IMR-90 (cell line): ENCODE measurements around the gene LPGAT1. TPM values are rescaled to one million over a fixed set of nuclear protein-coding genes. Genes with fewer than 3 reads are reported as not detected.

Experiments
- ATAC-seq: fragments of 200-7000 bp; cut with Tn5 transposase; 2 replicates; pipeline ENCODE4 v1.9.1; 2020; ENCODE audit warnings: low read depth, mild to moderate bottlenecking, moderate library complexity
- BruUV-seq: library from RNA; stranded (reverse); fragments of 400-500 nt; replicated peaks from 2 replicates; lab custom pipeline; 2021; lab: Mats Ljungman, UMichigan
- CTCF ChIA-PET: fragments of 300-600 bp; formaldehyde crosslinking; extraction: SDS; loops from one replicate; lab custom pipeline; 2021; ENCODE audit warnings: antibody characterized with exemption; lab: Yijun Ruan, JAX
- POLR2A ChIA-PET: fragments of 300-600 bp; sonication (Branson Sonifier 250); formaldehyde crosslinking; loops from one replicate; lab custom pipeline; 2022; ENCODE audit warnings: antibody characterized with exemption; ENCODE audit not compliant: unreplicated experiment; lab: Charles Lee
- DNase-seq: peaks from one replicate; pipeline ENCODE4 v3.0.0; 2013
- H2AFZ ChIP-seq: replicated peaks from 2 replicates; pipeline ENCODE3; 2013; ENCODE audit warnings: low read length, mild to moderate bottlenecking; ENCODE audit not compliant: poor library complexity
- H2AK5ac ChIP-seq: 2 replicates; pipeline ENCODE4 v1.6.1; 2013; ENCODE audit warnings: low read depth, low read length, inconsistent platforms
- H2AK9ac ChIP-seq: replicated peaks from 2 replicates; pipeline ENCODE3; 2013; ENCODE audit warnings: mild to moderate bottlenecking, low read depth, low read length, moderate library complexity; ENCODE audit not compliant: poor library complexity
- H2BK120ac ChIP-seq: 2 replicates; pipeline ENCODE4 v1.6.1; 2013; ENCODE audit warnings: low read depth, low read length, inconsistent platforms
- H2BK15ac ChIP-seq: 3 replicates; pipeline ENCODE4 v1.6.1; 2013; ENCODE audit warnings: low read depth, low read length, inconsistent platforms
- H2BK20ac ChIP-seq: 2 replicates; pipeline ENCODE4 v1.6.1; 2013; ENCODE audit warnings: low read depth, mild to moderate bottlenecking, inconsistent platforms, low read length, moderate library complexity
- H2BK5ac ChIP-seq: 2 replicates; pipeline ENCODE4 v1.6.1; 2013; ENCODE audit warnings: mild to moderate bottlenecking, low read depth, low read length, inconsistent platforms; ENCODE audit not compliant: poor library complexity, severe bottlenecking
- H3K14ac ChIP-seq: replicated peaks from 2 replicates; pipeline ENCODE4 v1.6.1; 2013; ENCODE audit warnings: low read depth, low read length, inconsistent platforms
- H3K18ac ChIP-seq: 2 replicates; pipeline ENCODE4 v1.6.1; 2013; ENCODE audit warnings: low read depth, low read length, control low read depth
- H3K23ac ChIP-seq: 2 replicates; pipeline ENCODE4 v1.6.1; 2013; ENCODE audit warnings: low read depth, low read length, inconsistent platforms
- H3K27ac ChIP-seq: 2 replicates; pipeline ENCODE4 v1.5.1; 2013; ENCODE audit warnings: mild to moderate bottlenecking, control low read depth, low read length; ENCODE audit not compliant: insufficient read depth
- H3K27me3 ChIP-seq: 2 replicates; pipeline ENCODE4 v1.6.1; 2013; ENCODE audit warnings: low read length; ENCODE audit not compliant: control insufficient read depth, insufficient read depth
- H3K36me3 ChIP-seq: 2 replicates; pipeline ENCODE4 v1.6.1; 2013; ENCODE audit warnings: low read length, mixed read lengths; ENCODE audit not compliant: control insufficient read depth, insufficient read depth
- H3K4ac ChIP-seq: 2 replicates; pipeline ENCODE4 v1.6.1; 2013; ENCODE audit warnings: low read depth, low read length, inconsistent platforms
- H3K4me1 ChIP-seq: 2 replicates; pipeline ENCODE4 v1.6.1; 2013; ENCODE audit warnings: low read length, mixed read lengths; ENCODE audit not compliant: control insufficient read depth, insufficient read depth
- H3K4me2 ChIP-seq: 2 replicates; pipeline ENCODE4 v1.6.1; 2013; ENCODE audit warnings: low read depth, mild to moderate bottlenecking, control low read depth, low read length, moderate library complexity
- H3K4me3 ChIP-seq: 2 replicates; pipeline ENCODE4 v1.5.1; 2013; ENCODE audit warnings: low read depth, mild to moderate bottlenecking, control low read depth, low read length, moderate library complexity; ENCODE audit not compliant: insufficient read depth
- H3K56ac ChIP-seq: 2 replicates; pipeline ENCODE4 v1.6.1; 2013; ENCODE audit warnings: low read length, inconsistent platforms; ENCODE audit not compliant: insufficient read depth; ENCODE audit errors: extremely low read depth
- H3K79me1 ChIP-seq, 2 experiments: 2 replicates each; pipeline ENCODE4 v1.6.1; 2013; ENCODE audit warnings: low read length in 2 of 2, inconsistent platforms in 1 of 2, low read depth in 1 of 2
- H3K9ac ChIP-seq: 2 replicates; pipeline ENCODE4 v1.6.1; 2013; ENCODE audit warnings: low read depth, low read length, control low read depth
- H3K9me1 ChIP-seq: 2 replicates; pipeline ENCODE4 v1.6.1; 2013; ENCODE audit warnings: low read length, inconsistent platforms; ENCODE audit not compliant: insufficient read depth
- H3K9me3 ChIP-seq: 2 replicates; pipeline ENCODE4 v1.6.1; 2013; ENCODE audit warnings: low read length; ENCODE audit not compliant: control insufficient read depth, insufficient read depth
- H4K20me1 ChIP-seq: 2 replicates; pipeline ENCODE4 v1.6.1; 2013; ENCODE audit warnings: low read length, inconsistent platforms; ENCODE audit not compliant: insufficient read depth
- H4K5ac ChIP-seq: 2 replicates; pipeline ENCODE4 v1.6.1; 2013; ENCODE audit warnings: mild to moderate bottlenecking, low read depth, low read length, control low read depth
- H4K8ac ChIP-seq, 2 experiments: 2 replicates each; pipeline ENCODE4 v1.6.1; 2013; ENCODE audit warnings: low read depth in 2 of 2, low read length in 2 of 2, control low read depth in 1 of 2, inconsistent platforms in 1 of 2
- H4K91ac ChIP-seq: 2 replicates; pipeline ENCODE4 v1.6.1; 2013; ENCODE audit warnings: low read depth, low read length, inconsistent platforms; ENCODE audit not compliant: insufficient read depth
- BHLHE40 ChIP-seq: fragments of 150-350 bp; IDR thresholded peaks from 2 replicates; pipeline ENCODE4 v1.6.1; 2016; ENCODE audit warnings: mild to moderate bottlenecking, low read depth, low read length
- WGBS, 2 experiments: methylation state at CpG; one replicate each; pipeline versions ENCODE4 v1.1.5 to v1.1.7; 2013; ENCODE audit warnings: missing lambda C conversion rate in 2 of 2; ENCODE audit not compliant: insufficient read length in 1 of 2; ENCODE audit errors: extremely low coverage in 2 of 2; 5-methylcytosine and 5-hydroxymethylcytosine counted together
- dilution Hi-C: fragments of 300-500 bp; cut with HindIII; formaldehyde crosslinking; loops from one replicate; pipeline ENCODE4 v1.14.3; 2018; ENCODE audit warnings: low sequenced_read_pairs; ENCODE audit not compliant: unreplicated experiment
- in situ Hi-C: fragments of 300-500 bp; cut with MboI; formaldehyde crosslinking; loops from 3 replicates; pipeline ENCODE4 v1.14.3; 2019; ENCODE audit warnings: low sequenced_read_pairs, inconsistent platforms, mixed read lengths
- intact Hi-C: fragments of 100-400 bp; cut with micrococcal nuclease; formaldehyde crosslinking; loops from 2 replicates; pipeline ENCODE4 v1.10.0; 2022
- polyA plus RNA-seq, 3 experiments: library from polyadenylated mRNA; depleted of rRNA; stranded (reverse); fragments of >200 nt; gene quantifications; 2 replicates each; pipeline ENCODE4 v1.2.3, GENCODE V29; 2012; ENCODE audit warnings: low replicate concordance in 1 of 3
- total RNA-seq: library from RNA; depleted of rRNA; stranded (reverse); fragments of >200 nt; gene quantifications from 2 replicates; pipeline ENCODE4 v1.2.3, GENCODE V29; 2012

Gene LPGAT1
- total and polyA plus RNA-seq, 2 of the 4 experiments (the other 2 are of a cell fraction): 6.7 to 13.6 TPM

- dilution Hi-C loops: no loop called here
- H3K9me1 ChIP-seq: no peaks in the 10 kb centered on the region
- no peaks in the 10 kb centered on the region for H3K36me3 ChIP-seq
- no peak overlapping the region for H3K27ac ChIP-seq
- no peak overlapping the region for H2AK5ac ChIP-seq
- BruUV-seq: no TSS peak
- no peak overlapping the region for H3K14ac ChIP-seq
- ChIA-PET POLR2A (no interaction called here), CTCF (interaction anchor here (1.2 to 2.0 kb wide), 4 partner anchors 16 to 758 kb away, joined by 4 to 8 read pairs (median 4); no protein-coding TSS in a partner anchor)
- H2BK120ac ChIP-seq: no peak overlapping the region
- no peak overlapping the region for H4K5ac ChIP-seq
- H2BK20ac ChIP-seq: no peak overlapping the region
- H3K9me3 ChIP-seq: no peaks in the 10 kb centered on the region
- no CpG with 5 or more reads among the region's 1 CpG for WGBS, 2 experiments
- no peaks in the 10 kb centered on the region for H4K20me1 ChIP-seq
- intact Hi-C loops: loop anchor here (5.0 kb wide), 2 partner anchors 315 to 760 kb away; no protein-coding TSS in a partner anchor
- in situ Hi-C loops: loop anchor here (25.0 kb wide), 1 partner anchor 665 kb away; no protein-coding TSS in a partner anchor
- H4K8ac ChIP-seq: no peak overlapping the region
- no peak for TF ChIP-seq BHLHE40
- ATAC-seq (no peak), DNase-seq (no peak)
- no peak overlapping the region for H2BK15ac ChIP-seq
- H3K4me1 ChIP-seq: no peaks in the 10 kb centered on the region
- H4K91ac ChIP-seq: no peak overlapping the region
- H3K18ac ChIP-seq: no peak overlapping the region
- peaks cover 15% of the 10 kb centered on the region for H3K27me3 ChIP-seq
- H3K4ac ChIP-seq: no peak overlapping the region
- no peak overlapping the region for H3K4me2 ChIP-seq
- H3K56ac ChIP-seq: no peak overlapping the region
- no peak overlapping the region for H3K4me3 ChIP-seq
- no peak overlapping the region for H2BK5ac ChIP-seq
- no peak overlapping the region for H2AK9ac ChIP-seq
- no peak overlapping the region for H3K23ac ChIP-seq
- no peaks in the 10 kb centered on the region for H3K79me1 ChIP-seq
- H3K9ac ChIP-seq: no peak overlapping the region
- no peak overlapping the region for H2AFZ ChIP-seq
These were observed 133.2 kb downstream of the LPGAT1 start for GRCh38 chr1:211697356-211697755.
